ENCODE data around the gene NSMCE3.

The NSMCE3 gene

GRCh38 chr15:29269485-29270168 lies at the start of gene NSMCE3:
TSS of gene NSMCE3 (minus strand) at chr15:29269822. CDS start at chr15:29269705, 117 bp downstream.
- H3K4me3 ChIP-seq (ENCODE audit: low read depth, low read length): peak within 1 kb of the TSS; percentile 72
- DNase-seq (ENCODE audit: low read depth): peak; percentile 44
- TF ChIP-seq CTCF (IDR thresholded peaks at IDR 0.05; ENCODE audit: control insufficient read depth, extremely low read depth, insufficient read depth): no peak

DNA sequence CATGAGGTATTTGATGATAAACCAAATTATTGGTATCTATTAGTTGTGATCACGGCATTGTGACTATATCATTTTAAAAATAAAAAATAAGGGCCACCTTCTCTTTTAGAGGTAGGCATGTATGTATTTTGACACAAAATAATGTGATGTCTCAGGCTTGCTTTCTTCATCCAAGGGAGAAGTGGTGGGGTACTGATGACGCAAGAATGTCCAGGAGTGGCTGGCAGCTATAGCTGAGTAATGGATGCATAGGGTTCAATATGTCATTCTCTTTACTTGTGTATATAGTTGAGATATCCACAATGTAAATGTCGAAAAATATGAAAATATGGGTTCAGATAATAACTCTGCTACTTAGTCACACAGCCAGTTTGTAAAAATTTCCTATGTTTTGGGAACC lies 46.8 kb upstream of the NSMCE3 start:
- TF ChIP-seq CTCF (IDR thresholded peaks at IDR 0.05; ENCODE audit: control insufficient read depth, extremely low read depth, insufficient read depth): no peak
- no peak for DNase-seq (ENCODE audit: low read depth)
- H3K4me3 ChIP-seq (ENCODE audit: low read depth, low read length): no peak overlapping the region

DNA sequence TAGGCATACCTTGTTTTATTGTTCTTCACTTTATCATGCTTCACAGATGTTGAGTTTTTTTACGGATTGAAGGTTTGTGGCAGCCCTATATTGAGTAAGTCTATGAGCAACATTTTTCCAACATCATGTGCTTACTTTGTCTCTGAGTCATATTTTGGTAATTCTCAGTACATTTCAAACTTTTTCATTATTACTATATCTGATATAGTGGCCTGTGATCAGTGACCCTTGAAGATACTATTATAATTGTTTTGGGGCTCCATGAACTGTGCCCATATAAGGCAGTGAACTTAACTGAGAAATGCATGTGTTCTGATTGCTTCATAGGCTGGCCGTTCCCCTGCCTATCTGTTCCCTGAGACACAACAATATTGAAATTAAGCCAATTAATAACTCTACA lies 42.8 kb upstream of the NSMCE3 start:
- no peak overlapping the region for H3K4me3 ChIP-seq (ENCODE audit: low read depth, low read length)
- no peak for DNase-seq (ENCODE audit: low read depth)
- no peak for TF ChIP-seq CTCF (IDR thresholded peaks at IDR 0.05; ENCODE audit: control insufficient read depth, extremely low read depth, insufficient read depth)

DNA sequence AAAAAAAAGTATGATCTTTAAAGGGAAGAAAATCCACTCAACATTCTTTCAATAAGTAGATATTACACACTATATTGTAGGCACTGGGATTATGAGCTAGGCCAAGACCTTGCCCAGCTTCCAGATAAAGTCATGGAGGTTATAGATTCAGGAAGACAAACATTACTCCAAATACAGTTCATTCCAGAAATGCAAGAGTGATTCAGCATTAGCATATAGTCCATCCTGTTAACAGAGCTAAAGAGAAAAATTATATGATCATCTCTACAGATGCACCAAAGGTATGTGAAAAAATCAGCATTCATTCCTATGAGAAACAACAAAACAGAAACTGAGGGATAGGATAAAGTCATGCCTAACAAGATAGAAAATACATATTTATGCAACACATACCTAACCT lies 42.1 kb upstream of the NSMCE3 start:
- DNase-seq (ENCODE audit: low read depth): no peak
- TF ChIP-seq CTCF (IDR thresholded peaks at IDR 0.05; ENCODE audit: control insufficient read depth, extremely low read depth, insufficient read depth): no peak
- no peak overlapping the region for H3K4me3 ChIP-seq (ENCODE audit: low read depth, low read length)

DNA sequence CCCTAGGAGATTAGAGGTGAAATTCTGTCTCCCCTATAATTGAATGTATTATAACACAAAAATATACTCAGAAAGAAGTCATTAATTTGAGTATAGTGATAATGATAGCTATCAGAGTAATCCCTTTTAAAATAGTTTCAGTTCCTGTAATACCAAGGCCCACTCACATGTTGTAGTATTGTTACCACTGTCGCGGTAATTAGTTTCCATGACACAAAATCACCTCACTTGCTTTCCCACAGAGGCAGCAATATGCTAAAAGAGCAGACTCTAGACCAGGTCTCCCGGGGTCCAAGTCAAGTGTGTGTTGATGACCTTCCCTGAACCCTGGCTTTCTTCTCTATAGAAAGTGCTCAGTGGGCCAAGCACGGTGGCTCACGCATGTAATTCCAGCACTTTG lies 39.5 kb upstream of the NSMCE3 start:
- no peak for TF ChIP-seq CTCF (IDR thresholded peaks at IDR 0.05; ENCODE audit: control insufficient read depth, extremely low read depth, insufficient read depth)
- H3K4me3 ChIP-seq (ENCODE audit: low read depth, low read length): no peak overlapping the region
- DNase-seq (ENCODE audit: low read depth): no peak

GRCh38 chr15:29308299-29308698 lies 38.7 kb upstream of the NSMCE3 start:
- no peak overlapping the region for H3K4me3 ChIP-seq (ENCODE audit: low read depth, low read length)
- DNase-seq (ENCODE audit: low read depth): no peak
- TF ChIP-seq CTCF (IDR thresholded peaks at IDR 0.05; ENCODE audit: control insufficient read depth, extremely low read depth, insufficient read depth): no peak

GRCh38 chr15:29305556-29305955 lies 35.9 kb upstream of the NSMCE3 start:
- no peak for DNase-seq (ENCODE audit: low read depth)
- no peak for TF ChIP-seq CTCF (IDR thresholded peaks at IDR 0.05; ENCODE audit: control insufficient read depth, extremely low read depth, insufficient read depth)
- no peak overlapping the region for H3K4me3 ChIP-seq (ENCODE audit: low read depth, low read length)

Measured in LNCaP clone FGC (cell line).